Fibroblast of the aortic adventitia (primary cell): ENCODE data around the gene MAPT. TPM values are rescaled to one million over a fixed set of nuclear protein-coding genes. Genes with fewer than 3 reads are reported as not detected.

Source experiments
- DNase-seq: peaks from one replicate; pipeline ENCODE4 v3.0.0-alpha.2; 2010; ENCODE audit warnings: low read depth
- H3K4me3 ChIP-seq: 2 replicates; pipeline ENCODE4 v1.5.1; 2011; ENCODE audit warnings: low read depth, mild to moderate bottlenecking, control low read depth, low read length, moderate library complexity
- total RNA-seq: library from RNA; depleted of rRNA; stranded (reverse); fragments of >200 nt; gene quantifications from 2 replicates; pipeline ENCODE4 v1.2.3, GENCODE V29; 2012; ENCODE audit warnings: low replicate concordance
- TF ChIP-seq, protein P1 (sequence below): IDR thresholded peaks from 2 replicates; pipeline ENCODE4 v1.5.1; 2011; ENCODE audit warnings: mild to moderate bottlenecking, low read length, control low read depth, inconsistent platforms; ENCODE audit not compliant: insufficient read depth

The MAPT gene
- total RNA-seq, 1 donor: 0.54 TPM

DNA sequence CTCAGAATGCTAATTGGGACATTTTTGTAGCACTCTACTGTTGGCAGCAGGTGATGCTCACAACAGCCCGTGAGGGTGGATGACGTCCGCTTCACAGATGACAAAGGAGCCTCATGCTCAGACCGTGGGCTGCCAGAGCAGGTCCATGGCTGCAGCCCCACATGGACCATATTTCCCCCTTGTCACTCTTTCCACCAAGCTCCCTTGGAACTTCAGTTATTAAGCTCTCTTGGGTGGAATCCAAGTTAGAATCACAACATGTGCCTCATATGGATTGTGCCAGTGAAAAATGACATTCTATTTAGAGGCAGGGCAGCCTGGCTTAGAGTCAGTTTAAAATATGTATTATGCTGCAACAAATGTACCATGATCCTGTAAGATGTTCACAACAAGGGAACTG is 71.5 kb downstream of the MAPT start:
- no peak for DNase-seq
- TF ChIP-seq, protein P1, sequence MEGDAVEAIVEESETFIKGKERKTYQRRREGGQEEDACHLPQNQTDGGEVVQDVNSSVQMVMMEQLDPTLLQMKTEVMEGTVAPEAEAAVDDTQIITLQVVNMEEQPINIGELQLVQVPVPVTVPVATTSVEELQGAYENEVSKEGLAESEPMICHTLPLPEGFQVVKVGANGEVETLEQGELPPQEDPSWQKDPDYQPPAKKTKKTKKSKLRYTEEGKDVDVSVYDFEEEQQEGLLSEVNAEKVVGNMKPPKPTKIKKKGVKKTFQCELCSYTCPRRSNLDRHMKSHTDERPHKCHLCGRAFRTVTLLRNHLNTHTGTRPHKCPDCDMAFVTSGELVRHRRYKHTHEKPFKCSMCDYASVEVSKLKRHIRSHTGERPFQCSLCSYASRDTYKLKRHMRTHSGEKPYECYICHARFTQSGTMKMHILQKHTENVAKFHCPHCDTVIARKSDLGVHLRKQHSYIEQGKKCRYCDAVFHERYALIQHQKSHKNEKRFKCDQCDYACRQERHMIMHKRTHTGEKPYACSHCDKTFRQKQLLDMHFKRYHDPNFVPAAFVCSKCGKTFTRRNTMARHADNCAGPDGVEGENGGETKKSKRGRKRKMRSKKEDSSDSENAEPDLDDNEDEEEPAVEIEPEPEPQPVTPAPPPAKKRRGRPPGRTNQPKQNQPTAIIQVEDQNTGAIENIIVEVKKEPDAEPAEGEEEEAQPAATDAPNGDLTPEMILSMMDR: no peak
- no peak overlapping the region for H3K4me3 ChIP-seq

GRCh38 chr17:45966606-45967280 is 72.4 kb downstream of the MAPT start:
- TF ChIP-seq, protein P1: no peak
- no peak for DNase-seq
- H3K4me3 ChIP-seq: no peak overlapping the region

DNA sequence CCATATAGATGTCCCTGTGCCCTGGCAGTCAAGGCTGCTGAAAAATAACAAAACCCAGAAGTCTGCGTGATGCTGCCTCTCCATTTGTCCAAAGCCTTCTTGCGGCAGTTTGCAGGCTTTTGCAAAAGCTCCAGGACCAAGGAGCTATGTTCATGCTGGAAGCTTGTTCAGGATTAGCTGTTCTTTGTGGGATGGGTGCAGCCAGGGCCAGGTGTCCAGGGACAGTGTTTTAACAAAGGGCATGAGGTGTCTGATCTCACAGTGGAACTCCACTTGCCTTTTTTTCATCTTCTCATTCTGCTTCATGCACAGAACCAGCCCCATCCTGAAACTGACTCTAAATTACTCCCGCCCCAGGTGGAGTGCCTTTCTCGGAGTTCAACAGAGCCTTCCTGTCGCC is 73.0 kb downstream of the MAPT start:
- no peak for DNase-seq
- TF ChIP-seq, protein P1: no peak
- H3K4me3 ChIP-seq: no peak overlapping the region

- H3K4me3 ChIP-seq: no peak overlapping the region
- no peak for DNase-seq
- TF ChIP-seq, protein P1: no peak
Measured at GRCh38 chr17:45968732-45969131, 74.4 kb downstream of the MAPT start.

DNA sequence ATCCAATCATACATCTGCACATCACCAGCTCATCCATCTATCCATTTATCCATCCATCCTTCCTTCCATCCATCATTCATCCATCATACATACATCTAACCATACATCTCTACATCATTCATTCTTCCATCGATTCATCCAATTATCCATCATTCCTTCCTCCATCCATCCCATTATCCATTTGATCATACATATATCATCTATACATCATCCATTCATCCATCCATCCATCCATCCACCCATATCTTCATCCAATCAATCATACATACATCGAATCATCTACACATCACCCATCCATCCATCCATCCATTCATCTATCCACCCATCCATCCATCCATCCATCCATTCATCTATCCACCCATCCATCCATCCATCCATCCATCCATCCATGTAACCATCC is 75.4 kb downstream of the MAPT start:
- TF ChIP-seq, protein P1: no peak
- DNase-seq: no peak
- H3K4me3 ChIP-seq: no peak overlapping the region

- TF ChIP-seq, protein P1: no peak
- no peak overlapping the region for H3K4me3 ChIP-seq
- DNase-seq: no peak
Measured at GRCh38 chr17:45970659-45971058, 76.3 kb downstream of the MAPT start.

DNA sequence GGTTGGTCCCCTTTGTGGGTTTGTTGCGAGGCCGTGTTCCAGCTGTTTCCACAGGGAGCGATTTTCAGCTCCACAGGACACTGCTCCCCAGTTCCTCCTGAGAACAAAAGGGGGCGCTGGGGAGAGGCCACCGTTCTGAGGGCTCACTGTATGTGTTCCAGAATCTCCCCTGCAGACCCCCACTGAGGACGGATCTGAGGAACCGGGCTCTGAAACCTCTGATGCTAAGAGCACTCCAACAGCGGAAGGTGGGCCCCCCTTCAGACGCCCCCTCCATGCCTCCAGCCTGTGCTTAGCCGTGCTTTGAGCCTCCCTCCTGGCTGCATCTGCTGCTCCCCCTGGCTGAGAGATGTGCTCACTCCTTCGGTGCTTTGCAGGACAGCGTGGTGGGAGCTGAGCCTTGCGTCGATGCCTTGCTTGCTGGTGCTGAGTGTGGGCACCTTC is 77.4 kb downstream of the MAPT start:
- TF ChIP-seq, protein P1: no peak

More for the DNA sequence above, 77.4 kb downstream of the MAPT start:
- DNase-seq: no peak
- no peak overlapping the region for H3K4me3 ChIP-seq
